Measurements from ENCODE around the gene CHMP5. TPM values are rescaled to one million over a fixed set of nuclear protein-coding genes. Genes with fewer than 3 reads are reported as not detected.

Gene CHMP5
- total RNA-seq, 4 donors from 2014 or later, result 39.5 to 60.4 (median 56.0) TPM

GRCh38 chr9:33232815-33233214, 32.0 kb upstream of the CHMP5 start:
- DNase-seq (ENCODE audit: low spot score) (no peak), ATAC-seq (ENCODE audit: low FRiP score) (no peak)
- no peak for TF ChIP-seq CTCF (IDR thresholded peaks at IDR 0.05)

GRCh38 chr9:33233626-33234342, 31.1 kb upstream of the CHMP5 start:
- peak; percentile 60 for ATAC-seq (ENCODE audit: low FRiP score)
- TF ChIP-seq CTCF (IDR thresholded peaks at IDR 0.05), result no peak
- DNase-seq (ENCODE audit: low spot score), result peak; percentile 31

DNA sequence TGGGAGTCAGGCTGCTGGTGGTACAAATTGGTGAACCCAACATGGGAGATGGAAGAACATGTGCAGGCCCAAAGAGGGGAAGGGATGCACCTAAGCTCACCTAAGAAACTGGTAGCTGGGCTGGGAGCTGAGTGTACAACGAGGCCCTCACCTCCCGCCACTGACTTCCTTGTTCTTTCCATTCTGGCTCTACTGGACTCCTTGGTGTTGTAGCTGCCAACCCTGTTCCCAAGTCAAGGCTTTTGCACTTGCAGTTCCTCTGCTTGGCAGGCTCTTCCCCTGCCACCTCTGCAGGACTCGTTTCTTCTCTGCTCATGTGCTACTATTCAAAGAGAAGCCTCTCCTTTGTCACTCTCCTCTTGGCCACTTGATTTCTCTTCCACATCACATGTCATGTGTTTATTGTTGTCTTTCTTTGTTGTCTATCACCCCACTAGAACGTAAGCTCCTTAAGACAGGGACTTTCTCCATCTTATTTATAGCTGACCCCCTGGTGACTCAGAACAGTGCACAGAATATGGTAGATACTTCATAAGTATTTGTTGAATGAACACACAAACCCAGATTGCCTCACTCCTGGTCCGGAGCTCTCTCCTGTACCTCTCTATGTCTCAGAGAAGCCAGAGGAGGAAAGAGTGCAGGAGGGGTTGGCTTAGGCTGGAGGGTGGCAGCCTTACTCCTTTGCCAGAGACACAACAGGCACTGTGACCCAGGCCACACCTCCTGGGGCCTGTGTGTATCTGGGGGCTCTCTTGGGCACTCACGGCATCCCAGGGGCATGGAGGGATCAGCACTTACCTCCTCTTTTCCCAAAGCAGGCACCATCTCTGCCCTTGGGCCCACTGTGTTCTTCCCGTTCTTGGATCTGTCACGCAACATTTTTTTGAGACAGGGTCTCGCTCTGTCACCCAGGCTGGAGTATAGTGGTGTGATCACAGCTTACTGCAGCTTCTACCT, 30.1 kb upstream of the CHMP5 start:
- ATAC-seq (ENCODE audit: low FRiP score) (no peak), DNase-seq (ENCODE audit: low spot score) (no peak)
- TF ChIP-seq CTCF (IDR thresholded peaks at IDR 0.05), result no peak

GRCh38 chr9:33236571-33236970, 28.3 kb upstream of the CHMP5 start:
- no peak for TF ChIP-seq CTCF (IDR thresholded peaks at IDR 0.05)
- no peak for ATAC-seq (ENCODE audit: low FRiP score)
- DNase-seq (ENCODE audit: low spot score), result no peak

GRCh38 chr9:33239921-33240320, 24.9 kb upstream of the CHMP5 start, which contains the start of gene SPINK4:
Gene SPINK4, plus strand, starts transcription at chr9:33240167. Its CDS starts 42 bp downstream, at chr9:33240209.
- TF ChIP-seq CTCF (IDR thresholded peaks at IDR 0.05), result no peak
- DNase-seq (ENCODE audit: low spot score) (no peak), ATAC-seq (ENCODE audit: low FRiP score) (no peak)

DNA sequence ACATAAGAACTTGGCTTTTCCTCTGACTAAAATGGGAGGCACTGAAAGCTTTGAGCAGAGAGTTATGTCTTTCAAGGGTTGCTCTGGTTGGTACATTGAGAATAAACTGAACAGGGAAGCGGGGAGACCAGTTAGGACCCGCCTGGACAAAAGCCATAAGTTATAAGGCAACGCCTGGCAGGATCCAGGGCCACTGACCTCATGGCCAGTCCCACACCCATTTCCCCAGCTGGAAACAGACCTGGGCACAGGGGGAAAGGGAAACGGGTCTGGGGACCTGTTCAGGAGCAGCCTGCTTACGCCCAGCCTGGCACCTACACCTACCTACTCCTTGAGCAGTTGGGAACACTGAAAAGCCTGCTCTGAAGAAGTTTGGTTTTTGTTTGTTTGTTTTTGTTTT, 23.6 kb upstream of the CHMP5 start:
- TF ChIP-seq CTCF (IDR thresholded peaks at IDR 0.05), result no peak
- DNase-seq (ENCODE audit: low spot score) (no peak), ATAC-seq (ENCODE audit: low FRiP score) (no peak)

All from omental fat pad (tissue), 4 donors.